Activated CD4-positive, alpha-beta T cell treated with anti-CD3 and anti-CD28 coated beads for 4 hours (primary cell): Measurements from ENCODE around the gene LPCAT3.
"Not testable (repeated sequence)": the region's sequence is repeated elsewhere in the genome, so short reads cannot be mapped to it uniquely, and the experiment has no call there.

Source experiments
- DNase-seq, 2 donors: peaks; one replicate each; pipeline ENCODE4 v3.0.0-alpha.2; 2020

The LPCAT3 gene

DNA sequence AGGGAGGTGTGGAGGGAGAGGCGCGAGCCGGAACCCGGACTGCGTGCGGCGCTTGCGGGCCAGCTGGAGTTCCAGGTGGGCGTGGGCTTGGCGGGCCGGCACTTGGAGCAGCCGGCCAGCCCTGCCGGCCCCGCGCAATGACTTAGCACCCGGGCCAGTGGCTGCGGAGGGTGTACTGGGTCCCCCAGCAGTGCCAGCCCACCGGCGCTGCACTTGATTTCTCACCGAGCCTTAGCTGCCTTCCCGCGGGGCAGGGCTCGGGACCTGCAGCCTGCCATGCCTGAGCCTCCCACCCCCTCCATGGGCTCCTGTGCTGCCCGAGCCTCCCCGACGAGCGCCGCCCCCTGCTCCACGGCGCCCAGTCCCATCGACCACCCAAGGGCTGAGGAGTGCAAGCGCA, 19.1 kb upstream of the LPCAT3 start:
- not testable (repeated sequence) for DNase-seq

GRCh38 chr12:7035463-7035862, 17.2 kb upstream of the LPCAT3 start:
- DNase-seq: no peak

DNA sequence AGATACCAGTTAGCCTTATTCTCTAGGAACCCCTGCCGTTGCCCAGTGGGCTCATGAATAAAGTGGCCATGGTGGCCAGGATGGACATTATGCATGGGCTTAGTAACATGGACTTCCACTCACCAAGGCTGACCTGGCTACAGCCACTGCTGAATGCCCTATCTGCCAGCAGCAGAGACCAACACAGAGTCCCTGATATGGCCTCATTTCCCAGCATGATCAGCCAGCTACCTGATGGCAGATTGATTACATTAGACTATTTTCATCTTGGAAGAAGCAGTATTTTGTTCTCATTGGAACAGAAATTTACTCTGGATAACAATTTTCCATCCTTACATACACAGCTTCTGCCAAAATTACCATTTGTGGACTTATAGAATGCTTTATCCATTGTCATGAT, 16.2 kb upstream of the LPCAT3 start:
- no peak for DNase-seq

GRCh38 chr12:7032990-7033389, 14.7 kb upstream of the LPCAT3 start:
- DNase-seq: no peak

- DNase-seq: no peak
Measured at GRCh38 chr12:7031306-7031705, 13.0 kb upstream of the LPCAT3 start.

GRCh38 chr12:7026854-7027253, 8.6 kb upstream of the LPCAT3 start:
- no peak for DNase-seq

GRCh38 chr12:7023114-7023513, 4.8 kb upstream of the LPCAT3 start:
- DNase-seq: no peak

DNA sequence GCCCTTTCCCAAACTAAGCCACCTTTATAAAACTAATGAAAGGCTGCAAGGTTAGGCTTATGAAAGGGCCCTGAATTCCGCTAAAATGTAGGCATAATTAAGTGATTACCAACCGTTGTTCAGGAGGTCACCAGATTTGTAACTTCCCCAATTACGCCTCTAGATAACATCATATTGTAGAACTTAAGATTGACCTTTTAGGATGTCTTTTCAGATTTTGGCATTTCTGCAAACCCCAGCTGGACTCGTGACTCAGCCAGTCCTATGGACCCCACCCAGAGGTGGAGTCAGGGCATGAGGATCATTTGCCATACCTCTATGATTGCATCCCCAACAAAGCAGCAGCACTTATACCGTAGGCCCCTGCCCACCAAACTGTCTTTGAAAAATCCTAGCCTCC, 3.7 kb upstream of the LPCAT3 start:
- DNase-seq: no peak

- DNase-seq: no peak
Measured at GRCh38 chr12:7019043-7019569, 830 bp upstream of the LPCAT3 start.

GRCh38 chr12:7017870-7018349, 366 bp downstream of the LPCAT3 start:
- no peak for DNase-seq

GRCh38 chr12:7016958-7017571, 1.2 kb downstream of the LPCAT3 start:
- no peak for DNase-seq

- DNase-seq: no peak
Measured at GRCh38 chr12:7015555-7016370, 2.5 kb downstream of the LPCAT3 start.

GRCh38 chr12:7013101-7013500, 5.2 kb downstream of the LPCAT3 start:
- DNase-seq: no peak

GRCh38 chr12:7012024-7012607, 6.2 kb downstream of the LPCAT3 start:
- no peak for DNase-seq

GRCh38 chr12:7011398-7011797, 6.9 kb downstream of the LPCAT3 start:
- not testable (repeated sequence) for DNase-seq

DNA sequence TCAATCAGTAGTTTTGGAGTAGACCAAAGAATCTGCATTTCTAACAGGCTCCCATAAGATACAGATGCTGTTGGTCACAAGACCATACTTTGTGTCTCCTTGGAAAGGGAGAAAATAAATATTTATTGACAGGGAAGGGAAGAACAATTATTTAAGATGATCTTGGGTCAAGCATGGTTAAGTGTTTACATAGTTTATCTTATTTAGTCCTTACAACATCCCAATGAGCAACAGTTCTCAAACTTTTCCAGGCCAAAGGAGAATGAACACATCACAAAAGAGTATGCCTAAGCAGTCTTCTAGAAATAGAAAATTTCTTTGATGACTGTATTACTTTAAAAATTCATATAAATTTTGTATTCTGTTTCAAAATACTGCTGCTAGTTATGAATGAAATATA, 8.8 kb downstream of the LPCAT3 start:
- DNase-seq: no peak

GRCh38 chr12:7008864-7009263, 9.4 kb downstream of the LPCAT3 start:
- no peak for DNase-seq

- no peak for DNase-seq
Measured at GRCh38 chr12:7006639-7007038, 11.6 kb downstream of the LPCAT3 start.

- DNase-seq: no peak
Measured at GRCh38 chr12:7005311-7005710, 13.0 kb downstream of the LPCAT3 start.

- no peak for DNase-seq
Measured at GRCh38 chr12:7004840-7005239, 13.4 kb downstream of the LPCAT3 start.

DNA sequence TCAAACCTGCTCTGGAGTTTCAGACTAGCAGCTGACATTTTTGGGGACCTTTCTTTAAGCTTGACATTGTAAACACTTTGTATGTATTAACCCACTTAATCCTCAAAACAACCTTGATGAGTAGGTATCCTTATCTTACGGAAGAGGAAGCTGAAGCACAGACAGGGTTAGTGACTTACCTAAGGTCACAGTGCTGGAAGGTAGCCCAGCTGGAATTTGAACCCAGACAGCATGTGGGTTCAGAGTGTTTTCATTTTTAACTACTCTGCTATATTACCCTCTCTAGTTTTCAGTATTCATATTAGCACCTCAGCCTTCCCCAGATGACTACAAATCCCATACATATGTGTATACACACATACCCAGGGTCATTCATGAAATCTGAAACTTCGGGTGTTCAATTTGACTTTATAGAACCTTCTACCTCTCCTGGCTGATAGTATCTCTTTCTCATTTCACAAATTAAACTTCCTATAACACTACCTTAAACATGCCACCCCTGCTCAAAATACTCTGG, 13.9 kb downstream of the LPCAT3 start:
- DNase-seq: no peak

- no peak for DNase-seq
Measured at GRCh38 chr12:7001921-7002591, 16.2 kb downstream of the LPCAT3 start.
